GM12878 (cell line): ENCODE measurements around the gene PLEKHA7. TPM values are rescaled to one million over a fixed set of nuclear protein-coding genes. Genes with fewer than 3 reads are reported as not detected.

Experiments used
- ATAC-seq: fragments of 200-7000 bp; cut with Tn5 transposase; 3 replicates; pipeline ENCODE4 v1.9.1; 2020; ENCODE audit warnings: mild to moderate bottlenecking, moderate library complexity
- BruUV-seq: library from RNA; stranded (reverse); fragments of 400-500 nt; replicated peaks from 2 replicates; lab custom pipeline; 2021; lab: Mats Ljungman, UMichigan
- CTCF ChIA-PET: fragments of 300-600 bp; sonication (Branson Sonifier 250); formaldehyde crosslinking; extraction: SDS; loops from one replicate; lab custom pipeline; 2021; ENCODE audit warnings: inconsistent platforms; lab: Yijun Ruan, JAX
- POLR2A ChIA-PET: fragments of 350-600 bp; formaldehyde crosslinking; extraction: SDS; loops from one replicate; lab custom pipeline; 2021; ENCODE audit warnings: inconsistent platforms; lab: Charles Lee
- RAD21 ChIA-PET: fragments of 300-600 bp; sonication (Branson Sonifier 250); formaldehyde crosslinking; loops from one replicate; lab custom pipeline; 2023; ENCODE audit warnings: antibody characterized with exemption; ENCODE audit not compliant: unreplicated experiment; lab: Charles Lee
- SMC1A ChIA-PET: fragments of 300-600 bp; sonication (Branson Sonifier 250); formaldehyde crosslinking; loops from one replicate; lab custom pipeline; 2023; ENCODE audit not compliant: unreplicated experiment, uncharacterized antibody; lab: Charles Lee
- DNase-seq: peaks from one replicate; pipeline ENCODE4 v3.0.0-alpha.2; 2011; ENCODE audit warnings: low read depth, low spot score
- FAIRE-seq: peaks from 3 replicates; lab custom pipeline; 2011; peaks lifted over from hg19 to GRCh38; lab: Jason Lieb, UNC
- H2AFZ ChIP-seq: 2 replicates; pipeline ENCODE4 v1.6.0; 2011; ENCODE audit warnings: low read depth, low read length, control low read depth; ENCODE audit not compliant: control insufficient read depth
- H3K27ac ChIP-seq: 2 replicates; pipeline ENCODE4 v1.5.1; 2011; ENCODE audit warnings: control low read depth; ENCODE audit not compliant: control insufficient read depth, insufficient read depth
- H3K27me3 ChIP-seq, 2 experiments: replicated peaks in 1 of 2; 2 replicates each; pipeline versions ENCODE4 v1.6.0 to v1.6.1; 2011; ENCODE audit warnings: low read length in 1 of 2; ENCODE audit not compliant: control insufficient read depth in 2 of 2, insufficient read depth in 2 of 2
- H3K36me3 ChIP-seq, 2 experiments: 2 replicates each; pipeline ENCODE4 v1.5.1; 2011; ENCODE audit warnings: low read length in 1 of 2; ENCODE audit not compliant: control insufficient read depth in 2 of 2, insufficient read depth in 2 of 2
- H3K4me1 ChIP-seq: 2 replicates; pipeline ENCODE4 v1.6.1; 2011; ENCODE audit warnings: mild to moderate bottlenecking, low read length, moderate library complexity, mixed read lengths; ENCODE audit not compliant: control insufficient read depth, insufficient read depth
- H3K4me2 ChIP-seq: 2 replicates; pipeline ENCODE4 v1.6.0; 2011; ENCODE audit warnings: control low read depth; ENCODE audit not compliant: control insufficient read depth, insufficient read depth
- H3K4me3 ChIP-seq: fragments of 200-600 bp; sonication (generic); 2 replicates; pipeline ENCODE4 v1.5.1; 2016
- H3K79me2 ChIP-seq: 2 replicates; pipeline ENCODE4 v1.6.0; 2011; ENCODE audit warnings: low read length; ENCODE audit not compliant: control insufficient read depth, insufficient read depth
- H3K9ac ChIP-seq: 2 replicates; pipeline ENCODE4 v1.8.0; 2011; ENCODE audit warnings: low read length, control low read depth, mixed read lengths; ENCODE audit not compliant: control insufficient read depth, insufficient read depth
- H3K9me3 ChIP-seq: replicated peaks from 3 replicates; pipeline ENCODE4 v1.5.1; 2011; ENCODE audit warnings: mild to moderate bottlenecking, low read length; ENCODE audit not compliant: control insufficient read depth, insufficient read depth
- H4K20me1 ChIP-seq: 2 replicates; pipeline ENCODE4 v1.6.0; 2011; ENCODE audit not compliant: control insufficient read depth, insufficient read depth
- BCL11A ChIP-seq: IDR thresholded peaks from 2 replicates; pipeline ENCODE4 v1.6.1; 2011; ENCODE audit warnings: low read depth, low read length
- BMI1 ChIP-seq: fragments of 450-650 bp; IDR thresholded peaks from 2 replicates; pipeline ENCODE4 v1.6.1; 2016; ENCODE audit warnings: mild to moderate bottlenecking, moderate library complexity, borderline replicate concordance
- IKZF1 ChIP-seq: fragments of 450-650 bp; conservative IDR thresholded peaks from 2 replicates; pipeline ENCODE4 v1.6.1; 2017; ENCODE audit warnings: antibody characterized with exemption, mild to moderate bottlenecking
- POLR2A ChIP-seq: IDR thresholded peaks from 2 replicates; pipeline ENCODE4 v1.6.1; 2011; ENCODE audit warnings: low read depth, mild to moderate bottlenecking, low read length
- WGBS: methylation state at CpG from one replicate; pipeline ENCODE4 v1.1.6; 2016; ENCODE audit warnings: low lambda C conversion rate; ENCODE audit not compliant: insufficient replicate concordance, insufficient coverage; ENCODE audit errors: missing lambda C conversion rate; 5-methylcytosine and 5-hydroxymethylcytosine counted together
- in situ Hi-C: fragments of 300-500 bp; cut with MboI; formaldehyde crosslinking; loops from 9 replicates; pipeline ENCODE4 v1.14.3; 2018; ENCODE audit warnings: mixed read lengths
- intact Hi-C: fragments of 100-400 bp; cut with micrococcal nuclease; formaldehyde crosslinking; loops from one replicate; pipeline ENCODE4 v1.14.2; 2022; ENCODE audit not compliant: unreplicated experiment
- polyA plus RNA-seq, 11 experiments: library from polyadenylated mRNA; depleted of rRNA in 4 of 11; unstranded in 6 of 11; stranded (reverse) in 5 of 11; fragments of >200 nt; fragmentation: Nextera tagmentation in 4 of 11; fragmentation: Illumina TruSeq in 1 of 11; extraction: Ambion mirVana in 4 of 11; extraction: Trizol in 1 of 11; gene quantifications; 1 replicate in 1 of 11; 2 replicates in 10 of 11; pipeline versions ENCODE4 v1.2.1 to v1.2.3, GENCODE V29; 2011 to 2016; ENCODE audit warnings: inconsistent platforms in 2 of 11, missing spikeins in 2 of 11, low read depth in 1 of 11
- total RNA-seq, 4 experiments: library from RNA; depleted of rRNA in 3 of 4; stranded (reverse); fragments of >200 nt in 3 of 4; fragmentation: Illumina TruSeq in 1 of 4; extraction: Trizol in 1 of 4; gene quantifications; 2 replicates each; pipeline versions ENCODE4 v1.2.1 to v1.2.3, GENCODE V29; 2013 to 2021
- TF ChIP-seq, protein P1 (sequence below): fragments of 450-650 bp; IDR thresholded peaks from 2 replicates; pipeline ENCODE4 v1.6.1; 2017; ENCODE audit warnings: borderline replicate concordance

PLEKHA7 gene
- total and polyA plus RNA-seq, 10 of the 15 experiments (the other 5 are each of a cell fraction or from before 2014, with no cell fraction given) = 0.45 to 5.3 (median 2.1) TPM

DNA sequence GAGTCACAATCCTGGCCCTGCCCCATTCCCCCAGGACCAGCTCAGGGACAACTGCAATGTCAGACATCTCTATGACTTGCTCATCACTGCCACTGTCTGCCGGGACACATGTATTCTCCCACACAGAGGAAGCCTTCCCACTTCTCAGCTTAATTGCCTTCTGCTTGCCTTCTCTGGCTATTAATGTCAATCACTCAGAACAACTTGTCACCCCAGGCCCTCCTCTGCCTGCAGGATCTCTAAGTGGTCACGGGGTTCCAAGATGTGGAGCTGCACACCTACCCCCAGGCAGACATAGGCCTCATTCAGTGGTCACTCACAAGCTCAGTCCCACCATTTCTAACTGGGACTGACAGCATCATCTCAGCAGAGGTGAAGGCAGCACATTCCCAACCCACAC lies 15.1 kb downstream of the PLEKHA7 start:
- no peak for DNase-seq
- Histone ChIP-seq H3K9ac (no peak overlapping the region), H2AFZ (no peak overlapping the region), H3K4me3 (no peak overlapping the region), H3K27me3 (no peaks in the 10 kb centered on the region), H3K4me2 (no peak overlapping the region), H3K9me3 (no peaks in the 10 kb centered on the region), H3K27ac (no peak overlapping the region), H3K36me3 (no peaks in the 10 kb centered on the region), H3K79me2 (no peaks in the 10 kb centered on the region), H3K4me1 (no peaks in the 10 kb centered on the region), H4K20me1 (no peaks in the 10 kb centered on the region)
- in situ Hi-C loops (no loop called here), intact Hi-C loops (no loop called here)
- TF ChIP-seq BCL11A = no peak
- no peak for TF ChIP-seq IKZF1
- TF ChIP-seq, protein P1, sequence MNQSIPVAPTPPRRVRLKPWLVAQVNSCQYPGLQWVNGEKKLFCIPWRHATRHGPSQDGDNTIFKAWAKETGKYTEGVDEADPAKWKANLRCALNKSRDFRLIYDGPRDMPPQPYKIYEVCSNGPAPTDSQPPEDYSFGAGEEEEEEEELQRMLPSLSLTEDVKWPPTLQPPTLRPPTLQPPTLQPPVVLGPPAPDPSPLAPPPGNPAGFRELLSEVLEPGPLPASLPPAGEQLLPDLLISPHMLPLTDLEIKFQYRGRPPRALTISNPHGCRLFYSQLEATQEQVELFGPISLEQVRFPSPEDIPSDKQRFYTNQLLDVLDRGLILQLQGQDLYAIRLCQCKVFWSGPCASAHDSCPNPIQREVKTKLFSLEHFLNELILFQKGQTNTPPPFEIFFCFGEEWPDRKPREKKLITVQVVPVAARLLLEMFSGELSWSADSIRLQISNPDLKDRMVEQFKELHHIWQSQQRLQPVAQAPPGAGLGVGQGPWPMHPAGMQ = no peak
- no peak for TF ChIP-seq POLR2A
- no peak for FAIRE-seq
- BruUV-seq = no TSS peak
- 27% methylated on average over 2 of the region's 2 CpGs for WGBS
- CTCF ChIA-PET = interaction anchor here (1.4 kb wide), 1 partner anchor 28 kb away, joined by 5 read pairs; no protein-coding TSS in a partner anchor
- ATAC-seq = no peak
- SMC1A ChIA-PET = interaction anchor here (0.5 to 2.0 kb wide), 3 partner anchors 64 to 294 kb away, joined by 4 to 8 read pairs (median 5); no protein-coding TSS in a partner anchor
- POLR2A ChIA-PET = no interaction called here
- RAD21 ChIA-PET = no interaction called here

DNA sequence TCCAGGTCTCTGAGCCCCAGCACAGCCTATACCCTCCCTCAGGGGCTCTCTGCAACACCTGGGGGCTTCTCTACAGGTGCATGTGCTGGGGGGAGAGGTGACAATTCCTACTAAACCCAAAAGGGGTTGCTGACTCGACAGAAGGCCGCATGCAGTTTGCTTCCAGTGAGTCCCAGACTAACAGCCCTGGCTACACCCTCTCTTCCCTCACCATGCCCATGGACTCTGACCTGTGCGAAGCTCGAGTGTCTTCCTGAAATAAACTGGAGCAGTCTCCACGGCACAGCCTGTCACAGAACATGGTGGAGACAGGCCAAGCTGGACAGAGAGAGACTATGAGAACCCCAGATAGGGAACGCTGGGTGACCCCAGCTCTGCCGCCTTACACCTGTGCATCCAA lies 16.6 kb downstream of the PLEKHA7 start:
- BruUV-seq = no TSS peak
- no peak for FAIRE-seq
- no peak for ATAC-seq
- CTCF ChIA-PET = interaction anchor here (0.9 kb wide), 1 partner anchor 15 kb away, joined by 4 read pairs; no protein-coding TSS in a partner anchor
- Histone ChIP-seq H4K20me1 (no peaks in the 10 kb centered on the region), H3K36me3 (no peaks in the 10 kb centered on the region), H3K27me3 (no peaks in the 10 kb centered on the region), H3K4me3 (no peak overlapping the region), H3K4me1 (no peaks in the 10 kb centered on the region), H3K4me2 (no peak overlapping the region), H3K9me3 (no peaks in the 10 kb centered on the region), H2AFZ (no peak overlapping the region), H3K79me2 (no peaks in the 10 kb centered on the region), H3K27ac (no peak overlapping the region), H3K9ac (no peak overlapping the region)
- DNase-seq = no peak
- 25% methylated on average over 7 of the region's 7 CpGs for WGBS
- intact Hi-C loops = no loop called here
- TF ChIP-seq BMI1 = no peak
- POLR2A ChIA-PET = no interaction called here
- RAD21 ChIA-PET = no interaction called here
- SMC1A ChIA-PET = no interaction called here
- in situ Hi-C loops = no loop called here
